B cell (primary cell): ENCODE data around the gene FAM107B. TPM values are rescaled to one million over a fixed set of nuclear protein-coding genes. Genes with fewer than 3 reads are reported as not detected.
A peak's percentile ranks its signal among the peaks of the same experiment; 100 is the strongest.

Source experiments
- ATAC-seq: fragments of 200-7000 bp; cut with Tn5 transposase; one replicate; pipeline ENCODE4 v1.10.0; 2021; ENCODE audit warnings: low read depth, mild to moderate bottlenecking, moderate number of reproducible peaks, moderate library complexity
- CTCF ChIA-PET: fragments of 350-600 bp; sonication (Branson Sonifier 250); formaldehyde crosslinking; loops from one replicate; lab custom pipeline; 2021; ENCODE audit warnings: antibody characterized with exemption, inconsistent platforms; lab: Charles Lee
- POLR2A ChIA-PET: fragments of 350-600 bp; sonication (Branson Sonifier 250); formaldehyde crosslinking; loops from one replicate; lab custom pipeline; 2021; ENCODE audit warnings: antibody characterized with exemption; lab: Charles Lee
- DNase-seq: peaks from one replicate; pipeline ENCODE4 v3.0.0; 2013
- H2AFZ ChIP-seq: 2 replicates; pipeline ENCODE4 v1.6.1; 2012; ENCODE audit warnings: mild to moderate bottlenecking, low read depth, low read length; ENCODE audit not compliant: insufficient read depth, poor library complexity, severe bottlenecking
- H3K27ac ChIP-seq, 2 donors: 1 replicate in 1 of 2; 2 replicates in 1 of 2; pipeline ENCODE4 v1.5.1; 2012 to 2013; ENCODE audit warnings: low read length in 2 of 2, mild to moderate bottlenecking in 2 of 2, moderate library complexity in 1 of 2
- H3K27me3 ChIP-seq, 4 experiments: fragments of 200-600 bp in 1 of 4; sonication (generic) in 1 of 4; replicated peaks in 1 of 4; 1 replicate in 2 of 4; 2 replicates in 2 of 4; pipeline versions ENCODE4 v1.6.1 to v1.7.0; 2013 to 2016; ENCODE audit warnings: low read length in 3 of 4, mild to moderate bottlenecking in 2 of 4, mixed read lengths in 1 of 4, moderate library complexity in 1 of 4; ENCODE audit not compliant: insufficient read depth in 4 of 4, control insufficient read depth in 3 of 4; ENCODE audit errors: control extremely low read depth in 1 of 4
- H3K36me3 ChIP-seq, 2 experiments: replicated peaks in 1 of 2; 1 replicate in 1 of 2; 2 replicates in 1 of 2; pipeline versions ENCODE4 v1.6.1 to v1.7.1; 2013; ENCODE audit warnings: low read length in 1 of 2; ENCODE audit not compliant: insufficient read depth in 2 of 2, control insufficient read depth in 1 of 2; ENCODE audit errors: control extremely low read depth in 1 of 2, extremely low read depth in 1 of 2
- H3K4me1 ChIP-seq, 2 donors: fragments of 200-600 bp in 1 of 2; sonication (generic) in 1 of 2; 1 replicate in 1 of 2; 2 replicates in 1 of 2; pipeline versions ENCODE4 v1.5.1 to v1.6.1; 2013 to 2017; ENCODE audit warnings: low read length in 2 of 2; ENCODE audit not compliant: control insufficient read depth in 2 of 2, insufficient read depth in 2 of 2
- H3K4me2 ChIP-seq: replicated peaks from 2 replicates; pipeline ENCODE3; 2012; ENCODE audit warnings: mild to moderate bottlenecking, low read depth, low read length; ENCODE audit not compliant: poor library complexity, severe bottlenecking
- H3K4me3 ChIP-seq, 5 experiments: fragments of 200-600 bp in 1 of 5; sonication (generic) in 1 of 5; 1 replicate in 3 of 5; 2 replicates in 2 of 5; pipeline versions ENCODE4 v1.5.1 to v1.7.0; 2011 to 2016; ENCODE audit warnings: low read length in 4 of 5, mild to moderate bottlenecking in 4 of 5, low read depth in 2 of 5, control low read depth in 1 of 5, moderate library complexity in 1 of 5; ENCODE audit not compliant: insufficient read depth in 1 of 5; ENCODE audit errors: control extremely low read depth in 1 of 5, extremely low read depth in 1 of 5
- H3K79me2 ChIP-seq: fragments of 200-600 bp; sonication (generic); one replicate; pipeline ENCODE4 v1.6.0; 2016; ENCODE audit warnings: low read length; ENCODE audit not compliant: control insufficient read depth, insufficient read depth
- H3K9ac ChIP-seq: fragments of 200-600 bp; sonication (generic); 2 replicates; pipeline ENCODE4 v1.6.1; 2017; ENCODE audit warnings: mild to moderate bottlenecking, low read length, moderate library complexity
- H3K9me3 ChIP-seq, 3 donors: one replicate each; pipeline versions ENCODE4 v1.6.1 to v1.7.1; 2013; ENCODE audit warnings: low read length in 2 of 3; ENCODE audit not compliant: control insufficient read depth in 2 of 3, insufficient read depth in 1 of 3; ENCODE audit errors: control extremely low read depth in 1 of 3
- H4K20me1 ChIP-seq: 2 replicates; pipeline ENCODE4 v1.6.0; 2012; ENCODE audit warnings: mild to moderate bottlenecking, low read length; ENCODE audit not compliant: insufficient read depth, control insufficient read depth, poor library complexity, severe bottlenecking
- H3K27ac Mint-ChIP-seq: one replicate; pipeline ENCODE4 v1.8.0; 2021; ENCODE audit warnings: mixed read lengths
- H3K27me3 Mint-ChIP-seq: one replicate; pipeline ENCODE4 v1.8.0; 2021; ENCODE audit warnings: mixed read lengths
- H3K4me1 Mint-ChIP-seq: one replicate; pipeline ENCODE4 v1.8.0; 2021; ENCODE audit warnings: mixed read lengths
- H3K4me3 Mint-ChIP-seq: one replicate; pipeline ENCODE4 v1.8.0; 2021; ENCODE audit warnings: mixed read lengths
- H3K9me3 Mint-ChIP-seq: one replicate; pipeline ENCODE4 v1.8.0; 2022; ENCODE audit warnings: mixed read lengths; ENCODE audit not compliant: insufficient read depth
- CTCF ChIP-seq: fragments of 200-600 bp; IDR thresholded peaks from one replicate; pipeline ENCODE4 v1.8.0; 2022; ENCODE audit warnings: antibody characterized with exemption, mild to moderate bottlenecking
- EZH2 ChIP-seq: IDR thresholded peaks from 2 replicates; pipeline ENCODE4 v1.6.1; 2012; ENCODE audit warnings: borderline replicate concordance, low read depth, mild to moderate bottlenecking, moderate library complexity, low read length; ENCODE audit not compliant: insufficient read depth, poor library complexity, severe bottlenecking
- WGBS: methylation state at CpG from one replicate; pipeline ENCODE4 v1.1.5; 2013; ENCODE audit warnings: missing lambda C conversion rate; ENCODE audit not compliant: insufficient coverage; 5-methylcytosine and 5-hydroxymethylcytosine counted together
- intact Hi-C: fragments of 100-400 bp; cut with micrococcal nuclease; formaldehyde crosslinking; loops from one replicate; pipeline ENCODE4 v1.10.0; 2022
- polyA plus RNA-seq: library from polyadenylated mRNA; depleted of rRNA; stranded (reverse); fragments of >200 nt; gene quantifications from 2 replicates; pipeline ENCODE4 v1.2.3, GENCODE V29; 2012
- total RNA-seq, 2 donors: library from RNA; stranded (reverse); fragments of 120-200 nt in 1 of 2; gene quantifications; 1 replicate in 1 of 2; 2 replicates in 1 of 2; pipeline versions ENCODE4 v1.2.3 to v1.2.4, GENCODE V29; 2013 to 2022

Gene FAM107B
- total and polyA plus RNA-seq, 2 donors (not counting 1 experiment from before 2014, with no cell fraction given), result 31.9 to 318 TPM

DNA sequence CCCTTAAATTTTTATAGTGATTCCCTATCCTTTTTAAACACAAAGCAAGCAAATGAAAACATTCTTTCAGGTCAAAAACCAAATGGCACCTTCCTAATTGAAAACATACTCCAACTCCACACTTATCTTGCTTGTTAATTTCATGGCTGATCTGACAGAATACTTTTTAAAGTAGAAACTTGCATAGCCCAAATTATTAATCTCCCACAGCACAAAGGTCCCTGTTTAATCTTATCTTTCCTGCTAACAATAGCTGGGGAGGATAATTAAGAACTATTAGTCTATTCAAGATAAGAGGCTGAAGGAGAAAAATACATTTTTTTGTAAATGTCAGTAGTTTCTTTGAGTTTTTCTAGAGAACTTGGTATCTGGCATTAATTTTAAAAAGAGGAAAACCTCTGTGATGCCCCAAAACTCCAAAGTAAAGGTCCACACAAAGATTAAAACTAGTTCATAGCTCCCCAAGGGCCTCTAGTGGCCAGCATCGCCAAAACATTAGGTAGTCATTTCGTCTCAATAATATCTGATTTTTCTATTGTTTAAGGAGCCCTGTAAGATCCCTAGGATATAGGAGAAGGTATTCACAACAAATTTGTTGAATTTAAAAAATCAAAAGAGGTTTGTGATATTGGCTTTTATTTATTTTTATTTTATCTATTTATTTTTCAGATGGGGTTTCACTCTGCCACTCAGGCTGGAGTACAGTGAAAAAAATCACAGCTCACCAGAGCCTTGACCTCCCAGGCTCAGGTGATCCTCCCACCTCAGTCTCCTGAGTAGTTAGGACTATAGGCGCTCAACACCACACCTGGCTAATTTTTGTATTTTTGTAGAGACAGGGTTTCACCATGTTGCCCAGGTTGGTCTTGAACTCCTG, 48.4 kb upstream of the FAM107B start:
- ATAC-seq (peak; percentile 78), DNase-seq (peak; percentile 69)
- H3K4me1 Mint-ChIP-seq, result peaks cover 32% of the 10 kb centered on the region
- 100% methylated on average over 1 of the region's 3 CpGs for whole genome bisulfite sequencing
- no peak overlapping the region for H2AFZ ChIP-seq
- ChIA-PET CTCF (interaction anchor here (0.7 to 4.4 kb wide), 51 partner anchors 9 to 626 kb away, joined by 3 to 71 read pairs (median 5); partner anchors contain the start of genes CDNF, HSPA14 and MSANTD7), POLR2A (interaction anchor here (0.6 to 0.8 kb wide), 2 partner anchors 72 to 213 kb away, joined by 3 to 5 read pairs; no protein-coding TSS in a partner anchor)
- no peak for TF ChIP-seq EZH2
- TF ChIP-seq CTCF, result peak; percentile 83
- no peaks in the 10 kb centered on the region for H3K27me3 Mint-ChIP-seq
- no peaks in the 10 kb centered on the region for H3K36me3 ChIP-seq
- H4K20me1 ChIP-seq, result no peaks in the 10 kb centered on the region
- H3K27ac Mint-ChIP-seq, result no peak overlapping the region
- H3K9ac ChIP-seq, result no peak overlapping the region
- no peaks in the 10 kb centered on the region for H3K9me3 Mint-ChIP-seq
- intact Hi-C loops, result loop anchor here (1.0 to 5.0 kb wide), 6 partner anchors 14 to 324 kb away; no protein-coding TSS in a partner anchor
- H3K4me2 ChIP-seq, result peak overlapping the region; percentile 30
- no peak overlapping the region for H3K4me3 ChIP-seq
- H3K9me3 ChIP-seq, result peaks cover 0 to 7% (median 0%) of the 10 kb centered on the region in 3 donors
- H3K4me1 ChIP-seq, result peaks cover 16 to 19% of the 10 kb centered on the region in 2 donors
- no peak overlapping the region for H3K4me3 Mint-ChIP-seq
- no peak overlapping the region for H3K27ac ChIP-seq
- no peaks in the 10 kb centered on the region for H3K27me3 ChIP-seq
- H3K79me2 ChIP-seq, result no peaks in the 10 kb centered on the region
